HG03097 (cell line): Measurements from ENCODE around the gene SATB2.

ENCODE experiments used
- ATAC-seq: cut with Tn5 transposase; IDR thresholded peaks from one replicate; pipeline ENCODE4 v1.9.1; 2021; ENCODE audit not compliant: unreplicated experiment, low FRiP score

Gene SATB2

GRCh38 chr2:199466692-199467065, 8.9 kb upstream of the SATB2 start:
- no peak for ATAC-seq

- no peak for ATAC-seq
These were observed 8.4 kb upstream of the SATB2 start for GRCh38 chr2:199465988-199466691.

- ATAC-seq: no peak
These were observed 7.7 kb upstream of the SATB2 start for GRCh38 chr2:199465390-199465789.

GRCh38 chr2:199464606-199465352, 7.0 kb upstream of the SATB2 start:
- ATAC-seq: no peak

- no peak for ATAC-seq
These were observed 6.2 kb upstream of the SATB2 start for GRCh38 chr2:199463708-199464605.

GRCh38 chr2:199462956-199463692, 5.4 kb upstream of the SATB2 start:
- no peak for ATAC-seq

GRCh38 chr2:199462347-199462955, 4.7 kb upstream of the SATB2 start:
- no peak for ATAC-seq

- ATAC-seq: no peak
These were observed 4.1 kb upstream of the SATB2 start for GRCh38 chr2:199461711-199462346.

- no peak for ATAC-seq
These were observed 3.3 kb upstream of the SATB2 start for GRCh38 chr2:199460846-199461710.

- ATAC-seq: no peak
These were observed 2.4 kb upstream of the SATB2 start for GRCh38 chr2:199460101-199460671.

GRCh38 chr2:199459286-199460100, 1.8 kb upstream of the SATB2 start:
- ATAC-seq: no peak

- ATAC-seq: no peak
These were observed 1.1 kb upstream of the SATB2 start for GRCh38 chr2:199458806-199459285.

- no peak for ATAC-seq
These were observed 468 bp upstream of the SATB2 start for GRCh38 chr2:199458009-199458805.

GRCh38 chr2:199456383-199457146, 1.2 kb downstream of the SATB2 start:
- no peak for ATAC-seq

GRCh38 chr2:199455545-199456382, 2.0 kb downstream of the SATB2 start:
- ATAC-seq: no peak
